ENCODE measurements around the gene FUT8.
"Not testable (repeated sequence)": the region's sequence is repeated elsewhere in the genome, so short reads cannot be mapped to it uniquely, and the experiment has no call there.

FUT8 gene

GRCh38 chr14:65631040-65631439, 218.5 kb downstream of the FUT8 start:
- DNase-seq (ENCODE audit: extremely low read depth, low read depth), result no peak
- TF ChIP-seq CTCF (IDR thresholded peaks at IDR 0.05; ENCODE audit: low read depth, low read length), result no peak

DNA sequence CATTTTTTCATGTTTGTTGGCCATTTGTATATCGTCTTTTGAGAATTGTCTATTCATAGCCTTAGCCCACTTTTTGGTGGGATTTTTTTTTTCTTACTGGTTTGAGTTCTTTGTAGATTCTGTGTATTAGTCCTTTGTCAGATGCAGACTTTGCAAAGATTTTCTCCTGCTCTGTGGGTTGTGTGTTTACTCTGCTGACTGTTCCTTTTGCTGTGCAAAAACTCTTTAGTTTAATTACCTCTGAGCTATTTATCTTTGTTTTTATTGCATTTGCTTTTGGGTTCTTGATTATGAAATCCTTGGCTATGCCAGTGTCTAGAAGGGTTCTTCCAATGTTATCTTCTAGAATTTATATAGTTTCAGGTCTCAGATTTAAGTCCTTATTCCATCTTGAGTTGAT, 220.0 kb downstream of the FUT8 start:
- DNase-seq (ENCODE audit: extremely low read depth, low read depth), result no peak
- TF ChIP-seq CTCF (IDR thresholded peaks at IDR 0.05; ENCODE audit: low read depth, low read length), result no peak

GRCh38 chr14:65633666-65634065, 221.1 kb downstream of the FUT8 start:
- not testable (repeated sequence) for DNase-seq (ENCODE audit: extremely low read depth, low read depth)

- TF ChIP-seq CTCF (IDR thresholded peaks at IDR 0.05; ENCODE audit: low read depth, low read length), result no peak
- no peak for DNase-seq (ENCODE audit: extremely low read depth, low read depth)
Measured at GRCh38 chr14:65637780-65638179, 225.2 kb downstream of the FUT8 start.

GRCh38 chr14:65639216-65639615, 226.7 kb downstream of the FUT8 start:
- no peak for TF ChIP-seq CTCF (IDR thresholded peaks at IDR 0.05; ENCODE audit: low read depth, low read length)
- no peak for DNase-seq (ENCODE audit: extremely low read depth, low read depth)

GRCh38 chr14:65650826-65651225, 238.3 kb downstream of the FUT8 start:
- no peak for DNase-seq (ENCODE audit: extremely low read depth, low read depth)
- TF ChIP-seq CTCF (IDR thresholded peaks at IDR 0.05; ENCODE audit: low read depth, low read length), result no peak

- DNase-seq (ENCODE audit: extremely low read depth, low read depth), result no peak
- no peak for TF ChIP-seq CTCF (IDR thresholded peaks at IDR 0.05; ENCODE audit: low read depth, low read length)
Measured at GRCh38 chr14:65656554-65656953, 244.0 kb downstream of the FUT8 start.

- DNase-seq (ENCODE audit: extremely low read depth, low read depth), result peak; percentile 8
- TF ChIP-seq CTCF (IDR thresholded peaks at IDR 0.05; ENCODE audit: low read depth, low read length), result no peak
Measured at GRCh38 chr14:65658202-65658601, 245.7 kb downstream of the FUT8 start.
